Loucy (cell line): Measurements from ENCODE around the gene HABP2.

Experiments used
- EZH2phosphoT487 ChIP-seq: fragments of 200-600 bp; IDR thresholded peaks from 2 replicates; pipeline ENCODE4 v1.6.1; 2018; ENCODE audit warnings: antibody characterized with exemption, mild to moderate bottlenecking, moderate library complexity, borderline replicate concordance
- TF ChIP-seq, protein P1 (sequence below): fragments of 200-600 bp; sonication (generic); conservative IDR thresholded peaks from 2 replicates; pipeline ENCODE4 v1.5.1; 2014; ENCODE audit warnings: mild to moderate bottlenecking, antibody characterized with exemption, low read length

DNA sequence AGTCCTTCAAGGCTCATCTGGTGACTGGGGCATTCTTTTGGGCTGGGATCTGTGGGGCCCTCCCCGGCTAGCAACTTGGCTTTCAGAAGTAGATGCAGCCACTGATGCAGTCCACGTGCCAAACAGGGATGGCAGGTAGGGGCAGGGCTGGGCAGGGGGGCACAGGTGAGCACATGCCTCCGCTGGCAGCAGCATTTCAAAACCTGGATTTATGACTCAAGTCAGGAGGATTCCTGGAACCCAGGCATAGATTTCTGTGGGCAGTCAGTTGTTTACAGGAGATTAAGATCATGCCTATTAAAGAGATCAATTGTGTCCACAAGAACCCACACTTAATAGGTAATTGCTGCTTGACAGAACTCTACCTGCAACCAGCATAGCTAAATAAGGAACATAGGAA is 839 bp upstream of the HABP2 start:
- TF ChIP-seq, protein P1, sequence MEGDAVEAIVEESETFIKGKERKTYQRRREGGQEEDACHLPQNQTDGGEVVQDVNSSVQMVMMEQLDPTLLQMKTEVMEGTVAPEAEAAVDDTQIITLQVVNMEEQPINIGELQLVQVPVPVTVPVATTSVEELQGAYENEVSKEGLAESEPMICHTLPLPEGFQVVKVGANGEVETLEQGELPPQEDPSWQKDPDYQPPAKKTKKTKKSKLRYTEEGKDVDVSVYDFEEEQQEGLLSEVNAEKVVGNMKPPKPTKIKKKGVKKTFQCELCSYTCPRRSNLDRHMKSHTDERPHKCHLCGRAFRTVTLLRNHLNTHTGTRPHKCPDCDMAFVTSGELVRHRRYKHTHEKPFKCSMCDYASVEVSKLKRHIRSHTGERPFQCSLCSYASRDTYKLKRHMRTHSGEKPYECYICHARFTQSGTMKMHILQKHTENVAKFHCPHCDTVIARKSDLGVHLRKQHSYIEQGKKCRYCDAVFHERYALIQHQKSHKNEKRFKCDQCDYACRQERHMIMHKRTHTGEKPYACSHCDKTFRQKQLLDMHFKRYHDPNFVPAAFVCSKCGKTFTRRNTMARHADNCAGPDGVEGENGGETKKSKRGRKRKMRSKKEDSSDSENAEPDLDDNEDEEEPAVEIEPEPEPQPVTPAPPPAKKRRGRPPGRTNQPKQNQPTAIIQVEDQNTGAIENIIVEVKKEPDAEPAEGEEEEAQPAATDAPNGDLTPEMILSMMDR = no peak
- TF ChIP-seq EZH2phosphoT487 = no peak
